GM06990 (cell line): ENCODE results near the gene ARHGAP31.
A peak's percentile ranks its signal among the peaks of the same experiment; 100 is the strongest.

Experiments
- DNase-seq: peaks from one replicate; pipeline ENCODE4 v3.0.0-alpha.2; 2011; ENCODE audit not compliant: insufficient read length; ENCODE audit errors: extremely low read depth
- H3K27me3 ChIP-seq: replicated peaks from 2 replicates; pipeline ENCODE4 v1.6.0; 2011; ENCODE audit warnings: low read length; ENCODE audit not compliant: control insufficient read depth, insufficient read depth
- H3K36me3 ChIP-seq: 2 replicates; pipeline ENCODE4 v1.5.1; 2011; ENCODE audit warnings: low read length; ENCODE audit not compliant: control insufficient read depth, insufficient read depth
- H3K4me3 ChIP-seq: replicated peaks from 2 replicates; pipeline ENCODE4 v1.5.1; 2011; ENCODE audit warnings: low read depth, mild to moderate bottlenecking, control low read depth, low read length
- TF ChIP-seq, protein P1 (sequence below): IDR thresholded peaks from 2 replicates; pipeline ENCODE4 v1.5.1; 2011; ENCODE audit warnings: low read length, control low read depth, mild to moderate bottlenecking, inconsistent platforms; ENCODE audit not compliant: insufficient read depth, poor library complexity, severe bottlenecking

Gene ARHGAP31

DNA sequence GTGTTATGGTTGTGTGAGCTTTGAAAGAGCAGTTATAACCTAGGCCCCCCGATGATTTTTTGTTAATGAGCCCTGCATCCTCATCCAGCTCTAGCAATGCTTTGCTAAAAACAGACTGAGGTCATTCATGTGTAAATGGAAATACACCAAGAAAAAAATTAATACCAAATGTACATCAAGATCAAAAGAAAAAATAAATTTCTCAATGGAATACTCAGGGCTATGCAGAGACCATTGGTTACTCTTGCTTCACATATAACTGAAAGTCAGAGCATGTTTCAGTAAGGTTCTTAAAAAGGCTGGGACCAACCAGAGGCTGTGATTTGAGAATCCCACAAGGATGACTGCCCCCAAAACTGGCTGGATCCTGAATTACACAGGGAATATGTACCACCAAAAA lies 48.0 kb downstream of the ARHGAP31 start:
- TF ChIP-seq, protein P1, sequence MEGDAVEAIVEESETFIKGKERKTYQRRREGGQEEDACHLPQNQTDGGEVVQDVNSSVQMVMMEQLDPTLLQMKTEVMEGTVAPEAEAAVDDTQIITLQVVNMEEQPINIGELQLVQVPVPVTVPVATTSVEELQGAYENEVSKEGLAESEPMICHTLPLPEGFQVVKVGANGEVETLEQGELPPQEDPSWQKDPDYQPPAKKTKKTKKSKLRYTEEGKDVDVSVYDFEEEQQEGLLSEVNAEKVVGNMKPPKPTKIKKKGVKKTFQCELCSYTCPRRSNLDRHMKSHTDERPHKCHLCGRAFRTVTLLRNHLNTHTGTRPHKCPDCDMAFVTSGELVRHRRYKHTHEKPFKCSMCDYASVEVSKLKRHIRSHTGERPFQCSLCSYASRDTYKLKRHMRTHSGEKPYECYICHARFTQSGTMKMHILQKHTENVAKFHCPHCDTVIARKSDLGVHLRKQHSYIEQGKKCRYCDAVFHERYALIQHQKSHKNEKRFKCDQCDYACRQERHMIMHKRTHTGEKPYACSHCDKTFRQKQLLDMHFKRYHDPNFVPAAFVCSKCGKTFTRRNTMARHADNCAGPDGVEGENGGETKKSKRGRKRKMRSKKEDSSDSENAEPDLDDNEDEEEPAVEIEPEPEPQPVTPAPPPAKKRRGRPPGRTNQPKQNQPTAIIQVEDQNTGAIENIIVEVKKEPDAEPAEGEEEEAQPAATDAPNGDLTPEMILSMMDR: no peak
- H3K4me3 ChIP-seq: no peak overlapping the region
- no peaks in the 10 kb centered on the region for H3K27me3 ChIP-seq
- peaks cover 3% of the 10 kb centered on the region for H3K36me3 ChIP-seq
- DNase-seq: no peak

DNA sequence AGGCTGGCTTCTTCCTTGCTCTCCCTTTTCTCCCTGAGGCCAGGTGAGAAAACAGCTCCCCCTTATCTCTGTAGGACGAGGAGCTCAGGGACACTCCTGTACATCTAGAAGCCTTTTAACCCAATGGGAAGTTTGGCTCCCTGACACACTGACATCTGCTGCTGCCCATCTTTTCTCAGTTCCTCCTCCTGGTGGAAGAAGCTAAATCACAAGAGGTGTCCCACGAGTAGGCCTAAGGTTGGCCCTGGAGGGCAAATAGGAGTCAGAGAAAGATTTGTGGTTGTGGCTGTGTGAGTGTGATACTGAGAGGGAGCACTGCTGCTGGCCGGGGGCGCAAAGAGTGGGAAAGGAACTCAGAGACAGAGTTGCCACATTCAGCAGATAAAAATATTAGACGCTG lies 49.5 kb downstream of the ARHGAP31 start:
- DNase-seq: no peak
- Histone ChIP-seq H3K4me3 (no peak overlapping the region), H3K27me3 (no peaks in the 10 kb centered on the region), H3K36me3 (peaks cover 1% of the 10 kb centered on the region; the same call in 1 of the 2 replicates)
- TF ChIP-seq, protein P1: peak; percentile 13

DNA sequence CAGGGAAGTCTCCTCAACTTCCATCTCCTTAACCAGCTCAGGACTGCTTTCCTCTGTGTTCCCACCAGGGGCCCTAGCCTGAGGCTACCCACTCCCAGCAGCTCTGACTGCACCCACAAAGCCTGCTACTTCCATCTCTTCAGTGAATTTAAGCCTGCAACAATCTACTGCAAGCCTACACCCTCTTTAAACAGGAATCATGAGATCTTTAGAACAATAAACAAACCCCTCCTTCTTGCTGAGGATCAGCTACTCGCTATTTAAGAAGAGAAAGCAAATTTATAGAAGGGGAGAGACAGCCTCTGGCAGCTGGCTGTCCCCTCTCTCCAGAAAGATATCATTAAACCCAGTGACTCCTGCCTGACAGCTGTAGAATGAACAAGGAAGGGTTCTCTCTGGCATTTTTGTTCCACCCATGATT lies 51.9 kb downstream of the ARHGAP31 start:
- H3K36me3 ChIP-seq: peaks cover 1% of the 10 kb centered on the region; the same call in 1 of the 2 replicates
- no peak overlapping the region for H3K4me3 ChIP-seq
- no peaks in the 10 kb centered on the region for H3K27me3 ChIP-seq
- no peak for DNase-seq
- TF ChIP-seq, protein P1: no peak

DNA sequence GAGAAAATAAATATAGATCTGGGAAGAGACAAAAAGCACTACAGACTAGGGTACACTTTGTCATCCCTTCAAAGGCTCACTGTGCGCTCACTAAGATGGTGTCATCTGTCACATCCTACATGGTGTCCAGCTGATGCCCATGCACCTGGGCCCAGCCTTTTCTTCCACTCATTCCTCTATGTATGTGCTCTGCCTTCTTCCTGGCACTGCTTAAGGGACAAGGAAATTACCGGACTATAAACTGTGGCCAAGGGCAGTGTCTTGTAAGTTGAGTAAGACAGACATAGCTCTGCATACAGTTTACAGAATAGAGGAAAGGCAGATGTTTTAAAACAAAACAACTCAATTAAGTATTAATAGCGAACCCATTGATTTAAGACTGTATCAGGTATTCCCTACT lies 52.9 kb downstream of the ARHGAP31 start:
- TF ChIP-seq, protein P1: no peak

DNA sequence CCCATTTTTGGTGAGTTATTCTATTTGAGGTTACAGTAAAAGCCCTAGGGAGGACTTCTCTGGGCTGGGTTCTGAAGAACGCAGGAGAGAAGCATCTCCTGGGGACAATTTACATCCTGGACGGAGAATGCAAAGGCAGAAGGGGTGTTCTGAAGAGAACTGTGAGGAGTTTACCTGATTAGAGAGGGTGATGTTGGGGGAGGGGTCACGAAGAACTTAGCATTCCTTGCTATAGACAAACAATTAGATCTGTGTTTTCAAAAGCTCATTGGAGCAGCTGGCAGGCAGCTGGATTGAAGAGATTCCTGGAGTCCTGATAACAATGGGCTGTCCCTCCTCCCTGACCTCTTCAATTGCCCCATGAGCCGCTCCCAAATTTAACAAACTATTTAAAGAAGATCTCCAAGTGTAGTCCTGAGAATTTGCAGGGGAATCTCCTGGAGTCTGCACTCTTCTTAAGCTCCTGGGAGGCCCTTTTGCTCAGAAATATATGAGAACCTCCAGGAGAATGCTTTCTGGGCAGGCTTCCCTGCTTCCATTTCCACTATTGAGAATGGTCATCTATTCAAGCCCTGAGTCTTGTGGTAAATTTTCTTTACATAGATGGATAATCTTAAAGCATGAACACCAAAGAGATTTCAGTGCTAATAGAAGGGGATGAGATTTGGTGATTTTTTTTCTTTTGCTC lies 55.3 kb downstream of the ARHGAP31 start:
- TF ChIP-seq, protein P1: no peak
- DNase-seq: no peak
- no peaks in the 10 kb centered on the region for H3K27me3 ChIP-seq
- no peak overlapping the region for H3K4me3 ChIP-seq
- peaks cover 1% of the 10 kb centered on the region; the same call in 1 of the 2 replicates for H3K36me3 ChIP-seq

More for the DNA sequence above, 52.9 kb downstream of the ARHGAP31 start:
- no peak for DNase-seq
- Histone ChIP-seq H3K36me3 (peaks cover 1% of the 10 kb centered on the region; the same call in 1 of the 2 replicates), H3K4me3 (no peak overlapping the region), H3K27me3 (no peaks in the 10 kb centered on the region)

DNA sequence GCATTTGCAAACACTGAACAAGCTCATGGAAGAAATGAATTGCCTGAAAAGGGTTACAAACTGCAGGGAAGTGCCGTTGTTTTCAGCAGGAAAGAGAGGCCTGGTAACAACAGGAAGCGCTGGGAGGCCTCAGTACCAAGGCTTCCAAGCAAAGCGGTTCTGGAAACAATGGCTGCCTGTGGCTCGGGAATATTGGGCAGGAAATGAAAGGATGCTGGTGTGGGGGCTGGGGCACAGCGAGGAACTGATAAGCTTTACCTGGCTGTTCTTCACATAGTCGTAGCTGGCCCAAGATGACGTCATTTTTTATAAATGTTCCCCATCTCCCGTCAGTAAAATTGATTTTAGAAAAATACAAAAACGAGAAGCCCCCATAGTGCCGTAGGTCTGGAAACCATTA lies 55.9 kb downstream of the ARHGAP31 start:
- DNase-seq: no peak
- Histone ChIP-seq H3K27me3 (no peaks in the 10 kb centered on the region), H3K4me3 (no peak overlapping the region), H3K36me3 (peaks cover 1% of the 10 kb centered on the region; the same call in 1 of the 2 replicates)
- TF ChIP-seq, protein P1: no peak
